GM21367 (cell line): Measurements from ENCODE around the gene ABTB1.
"Not testable (repeated sequence)": the region's sequence is repeated elsewhere in the genome, so short reads cannot be mapped to it uniquely, and the experiment has no call there.

ENCODE experiments used
- ATAC-seq: cut with Tn5 transposase; IDR thresholded peaks from one replicate; pipeline ENCODE4 v1.9.1; 2021; ENCODE audit not compliant: unreplicated experiment

The ABTB1 gene

GRCh38 chr3:127647845-127648204 lies 24.9 kb upstream of the ABTB1 start:
- ATAC-seq: no peak

DNA sequence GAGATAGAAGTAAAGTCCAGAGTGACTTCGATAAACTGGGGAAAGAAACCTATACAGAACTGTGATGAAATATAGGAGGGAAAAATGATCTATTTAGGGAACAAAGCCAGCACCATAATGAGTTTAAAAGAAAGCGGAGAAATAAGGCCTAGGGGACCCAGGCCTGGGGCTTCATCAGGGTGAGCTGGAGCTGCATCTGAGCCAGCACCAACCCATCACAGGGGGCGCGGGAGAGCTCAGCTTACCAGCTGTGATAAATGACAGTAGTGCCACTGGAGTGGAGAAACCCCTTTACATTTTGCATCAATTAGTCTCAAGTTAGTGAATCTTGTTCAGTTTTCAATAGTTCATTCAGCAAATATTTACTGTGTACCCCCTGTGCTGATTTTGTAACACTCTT lies 22.5 kb upstream of the ABTB1 start:
- ATAC-seq: no peak

- ATAC-seq: no peak
Observed at GRCh38 chr3:127651516-127652172, 21.1 kb upstream of the ABTB1 start.

DNA sequence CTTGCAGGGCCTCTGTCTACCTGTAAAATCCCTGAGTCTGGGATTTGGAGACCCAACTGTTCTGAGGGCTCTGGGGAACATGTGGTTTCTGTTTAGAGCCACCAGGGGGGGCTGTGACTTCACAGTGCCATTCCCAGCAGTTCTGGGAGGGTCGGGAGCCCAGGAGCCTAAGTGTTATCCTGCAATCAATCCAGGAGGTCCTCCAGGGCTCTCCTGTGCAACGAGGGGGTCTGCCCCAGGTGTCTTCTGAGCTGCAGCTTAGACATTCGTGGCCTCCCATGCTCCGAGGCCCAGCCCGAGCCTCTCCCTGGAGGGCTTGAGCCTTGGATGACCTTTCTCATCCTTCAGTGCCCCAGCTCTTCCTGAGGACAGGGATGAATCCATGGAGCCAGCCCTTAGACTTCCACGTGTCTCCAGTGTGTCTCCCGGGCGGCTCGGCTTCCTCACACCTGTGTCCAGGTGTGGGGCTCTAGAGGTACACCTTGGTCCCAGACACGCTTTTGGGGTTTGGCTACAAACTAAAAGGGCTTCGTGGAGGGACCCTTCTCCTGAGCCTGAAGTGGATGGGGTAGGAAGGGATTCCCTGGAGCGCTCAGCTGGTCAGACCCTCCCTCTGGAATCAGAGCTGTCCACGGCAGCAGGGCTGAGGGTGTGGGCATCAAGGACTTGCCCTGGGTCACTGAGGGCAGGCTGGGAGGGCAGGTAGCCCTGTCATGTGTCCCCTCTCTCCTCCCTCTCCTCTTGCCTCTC lies 20.3 kb upstream of the ABTB1 start:
- ATAC-seq: no peak

GRCh38 chr3:127654374-127654773 lies 18.4 kb upstream of the ABTB1 start:
- no peak for ATAC-seq

DNA sequence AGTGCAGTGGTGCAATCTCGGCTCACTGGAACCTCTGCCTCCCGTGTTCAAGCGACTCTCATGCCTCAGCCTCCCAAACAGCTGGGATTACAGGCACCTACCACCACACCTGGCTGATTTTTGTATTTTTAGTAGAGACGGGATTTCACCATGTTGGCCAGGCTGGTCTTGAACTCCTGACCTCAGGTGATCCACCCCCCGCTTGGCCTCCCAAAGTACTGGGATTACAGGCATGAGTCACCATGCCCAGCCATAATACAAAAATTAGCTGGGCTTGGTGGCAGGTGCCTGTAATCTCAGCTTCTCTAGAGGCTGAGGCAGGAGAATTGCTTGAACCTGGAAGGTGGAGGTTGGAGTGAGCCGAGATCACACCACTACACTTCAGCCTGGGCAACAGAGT lies 17.8 kb upstream of the ABTB1 start:
- not testable (repeated sequence) for ATAC-seq

GRCh38 chr3:127655641-127656040 lies 17.1 kb upstream of the ABTB1 start:
- ATAC-seq: no peak

DNA sequence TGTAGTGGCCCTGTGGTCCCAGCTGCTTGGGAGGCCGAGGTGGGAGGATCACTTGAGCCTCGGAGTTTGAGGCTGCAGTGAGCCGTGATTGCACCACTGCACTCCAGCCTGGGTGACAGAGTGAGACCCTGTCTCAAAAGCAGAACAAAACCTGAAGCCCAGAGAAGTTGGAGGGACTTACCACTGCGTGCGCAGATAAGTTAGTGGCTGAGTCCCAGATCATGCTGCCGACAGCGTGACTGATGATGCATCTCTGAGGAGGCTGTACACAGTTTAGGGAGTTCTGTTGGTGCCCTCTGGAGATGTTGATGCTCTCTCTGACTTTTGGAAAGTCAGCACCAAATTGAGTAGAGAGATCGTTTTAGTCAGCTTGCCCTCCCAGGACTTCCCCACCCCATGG lies 15.8 kb upstream of the ABTB1 start:
- no peak for ATAC-seq

DNA sequence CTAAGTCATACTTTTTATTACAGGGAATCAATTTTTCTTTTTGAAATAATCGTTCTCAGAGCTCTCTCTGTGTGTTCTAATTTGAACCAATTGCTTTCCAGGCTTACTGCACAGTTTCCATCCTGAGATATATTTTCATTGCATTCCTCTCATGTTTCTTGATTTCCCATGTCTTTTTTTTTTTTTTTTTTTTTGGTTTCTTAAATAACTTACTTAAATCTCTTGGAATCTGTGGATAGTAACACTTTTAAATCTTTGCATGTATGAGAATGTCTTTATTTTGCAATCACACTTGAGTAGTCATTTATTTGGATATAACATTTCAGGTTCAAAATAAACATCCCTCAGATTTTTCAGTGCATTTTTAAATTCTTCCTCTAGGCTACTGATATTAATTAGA lies 14.5 kb upstream of the ABTB1 start:
- ATAC-seq: no peak

- no peak for ATAC-seq
Observed at GRCh38 chr3:127660621-127661251, 12.0 kb upstream of the ABTB1 start.

GRCh38 chr3:127661600-127661999 lies 11.2 kb upstream of the ABTB1 start:
- ATAC-seq: no peak

DNA sequence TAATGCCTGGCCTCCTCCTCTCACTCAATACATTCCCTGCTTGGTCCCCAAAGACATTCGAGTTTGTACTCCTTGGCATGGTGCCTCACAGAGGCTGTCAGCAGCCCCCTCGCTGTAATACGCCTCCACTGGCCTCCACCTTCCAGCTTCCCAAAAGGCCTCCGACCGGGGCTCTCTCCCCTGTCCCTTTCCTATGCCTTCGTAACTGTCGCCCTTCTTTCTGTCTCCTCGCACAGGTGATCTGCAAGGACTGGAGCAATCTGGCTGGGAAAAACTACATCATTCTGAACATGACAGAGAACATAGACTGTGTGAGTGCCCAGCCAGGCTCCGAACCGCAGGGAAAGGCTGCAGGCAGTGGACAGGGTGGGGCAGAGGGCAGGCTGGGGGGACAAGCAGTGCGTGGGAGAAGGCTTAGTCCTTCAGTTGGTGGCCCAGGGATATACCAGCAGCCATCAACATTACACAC lies 10.7 kb upstream of the ABTB1 start:
- no peak for ATAC-seq

- no peak for ATAC-seq
Observed at GRCh38 chr3:127663151-127663550, 9.6 kb upstream of the ABTB1 start.

DNA sequence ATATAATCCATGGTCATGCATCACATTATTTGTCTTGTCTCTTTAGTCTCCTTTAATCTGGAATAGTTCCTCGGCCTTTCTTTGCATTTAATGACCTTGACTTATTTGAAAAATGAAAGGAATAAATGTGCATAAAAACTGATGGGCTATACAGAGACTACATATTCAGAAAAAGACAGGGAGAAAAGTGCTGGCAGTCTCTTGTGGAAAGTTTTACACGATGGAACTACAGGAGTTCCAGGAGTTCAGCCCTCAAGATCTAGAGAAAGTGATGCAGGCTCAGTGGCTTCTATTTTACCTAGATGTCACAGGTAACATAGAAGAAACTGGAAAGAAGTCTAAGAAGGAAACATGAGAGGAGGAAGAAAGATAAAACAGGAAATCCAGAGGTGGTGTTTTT lies 7.6 kb upstream of the ABTB1 start:
- ATAC-seq: no peak

DNA sequence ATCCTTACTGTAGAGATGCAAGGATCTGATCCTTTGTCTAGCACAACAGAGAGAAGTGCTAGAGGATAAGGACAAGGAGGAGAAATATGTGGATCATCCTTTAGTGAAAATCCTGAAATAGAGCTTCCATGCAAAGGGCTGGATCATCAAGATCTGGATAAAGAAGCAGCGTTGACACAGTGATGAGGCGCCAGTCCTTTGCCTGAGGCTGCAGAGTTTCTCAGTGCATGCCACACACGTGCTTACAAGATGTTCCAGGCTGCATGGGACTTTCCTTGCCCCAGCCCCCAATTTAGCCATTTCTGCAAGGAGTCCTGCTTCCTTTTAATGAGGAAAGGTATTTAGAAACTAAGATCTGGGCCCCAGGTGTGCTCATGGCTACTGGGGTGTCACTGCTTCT lies 7.2 kb upstream of the ABTB1 start:
- no peak for ATAC-seq

DNA sequence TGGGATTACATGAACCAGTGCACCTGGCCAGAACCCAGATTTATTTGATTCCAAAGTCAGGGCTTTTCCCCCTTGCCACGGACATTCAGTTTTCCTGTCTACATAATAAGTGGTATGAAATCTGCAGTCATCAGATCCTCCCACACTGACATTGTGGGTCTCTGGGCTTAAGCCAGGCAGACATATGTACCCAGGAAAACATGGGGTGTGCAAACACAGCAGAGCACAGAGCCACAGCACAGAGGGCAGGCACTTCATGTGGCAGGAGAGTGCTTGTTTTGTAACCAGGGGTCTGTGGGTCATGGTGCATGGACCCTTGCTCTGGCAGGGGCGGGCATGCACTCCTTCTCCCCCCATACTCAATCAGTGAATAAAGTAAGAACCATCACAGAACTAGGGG lies 6.1 kb upstream of the ABTB1 start:
- no peak for ATAC-seq

GRCh38 chr3:127667119-127667681 lies 5.6 kb upstream of the ABTB1 start:
- no peak for ATAC-seq

GRCh38 chr3:127668906-127669305 lies 3.8 kb upstream of the ABTB1 start:
- no peak for ATAC-seq

GRCh38 chr3:127669541-127670228 lies 3.1 kb upstream of the ABTB1 start:
- ATAC-seq: no peak

DNA sequence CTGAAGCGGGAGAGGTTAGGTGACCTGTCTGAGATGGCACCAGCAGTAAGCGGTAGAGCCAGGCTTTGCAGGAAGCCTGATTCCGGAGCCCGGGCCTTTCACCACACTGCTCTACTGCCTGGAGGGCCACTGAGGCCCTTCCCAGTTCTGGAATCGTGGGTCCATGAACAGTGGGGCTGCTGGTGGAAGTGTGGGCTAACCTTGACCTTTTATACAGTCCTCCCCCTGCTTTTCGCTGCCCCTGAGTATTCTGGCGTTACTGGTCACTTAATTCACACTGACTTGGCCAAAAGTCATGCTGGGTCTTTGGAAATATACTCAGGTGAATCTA lies 2.6 kb upstream of the ABTB1 start:
- ATAC-seq: no peak

DNA sequence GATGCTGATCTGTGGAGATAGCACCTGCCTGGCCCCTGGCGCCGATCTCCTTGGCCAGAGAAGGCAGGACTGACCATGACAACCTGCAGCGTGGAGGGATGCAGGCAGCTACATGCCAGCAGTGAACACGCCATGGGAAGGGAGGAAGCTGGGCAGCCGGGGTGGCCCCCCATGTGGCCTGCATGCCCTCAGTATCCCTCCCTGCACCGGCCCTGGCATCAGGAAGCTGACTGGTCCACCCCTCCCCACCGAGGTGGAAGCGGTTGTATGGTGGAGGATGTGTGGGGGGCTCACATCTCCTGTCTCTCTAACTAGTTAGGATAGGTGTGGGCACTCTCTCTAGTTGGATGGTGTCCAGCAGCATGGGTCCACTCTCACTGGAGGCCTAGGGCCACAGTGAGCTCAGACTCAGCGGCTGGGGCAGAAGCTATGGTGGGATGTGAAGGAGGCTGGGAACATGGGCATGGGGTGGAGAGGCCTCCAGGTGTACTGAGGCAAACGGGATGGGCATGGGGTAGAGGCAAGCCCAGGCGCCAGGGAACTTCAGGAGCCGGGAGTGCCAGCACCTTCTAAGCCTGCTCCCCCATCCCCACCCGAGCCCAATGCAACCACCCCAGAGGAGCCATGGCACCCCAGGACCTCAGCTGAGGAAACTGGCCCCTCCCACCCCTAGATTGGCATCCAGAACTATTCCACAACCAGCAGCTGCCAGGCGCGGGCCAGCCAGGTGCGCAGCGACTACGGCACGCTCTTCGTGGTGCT lies 1.8 kb upstream of the ABTB1 start:
- no peak for ATAC-seq
